ENCODE measurements around the gene SIGLEC10.

- TF ChIP-seq SREBF2 (IDR thresholded peaks at IDR 0.05) (no peak), EP300 (IDR thresholded peaks at IDR 0.05) (no peak), ZSCAN20 (CRISPR knock-in tag; IDR thresholded peaks at IDR 0.05) (no peak), CEBPB (IDR thresholded peaks at IDR 0.05) (no peak), CTCF (IDR thresholded peaks at IDR 0.05) (no peak), BHLHE40 (IDR thresholded peaks at IDR 0.05; ENCODE audit: low read depth, low read length) (no peak), HMGXB4 (CRISPR knock-in tag; IDR thresholded peaks at IDR 0.05; ENCODE audit: borderline replicate concordance) (no peak), POLR2AphosphoS2 (conservative IDR thresholded peaks at IDR 0.05; ENCODE audit: low read length) (no peak)
- TF ChIP-seq, protein P1, sequence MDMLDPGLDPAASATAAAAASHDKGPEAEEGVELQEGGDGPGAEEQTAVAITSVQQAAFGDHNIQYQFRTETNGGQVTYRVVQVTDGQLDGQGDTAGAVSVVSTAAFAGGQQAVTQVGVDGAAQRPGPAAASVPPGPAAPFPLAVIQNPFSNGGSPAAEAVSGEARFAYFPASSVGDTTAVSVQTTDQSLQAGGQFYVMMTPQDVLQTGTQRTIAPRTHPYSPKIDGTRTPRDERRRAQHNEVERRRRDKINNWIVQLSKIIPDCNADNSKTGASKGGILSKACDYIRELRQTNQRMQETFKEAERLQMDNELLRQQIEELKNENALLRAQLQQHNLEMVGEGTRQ (IDR thresholded peaks at IDR 0.05) = no peak
These were observed 49.7 kb downstream of the SIGLEC10 start for GRCh38 chr19:51367565-51368365.
